H1 (cell line): ENCODE results near the gene KDM8. TPM values are rescaled to one million over a fixed set of nuclear protein-coding genes. Genes with fewer than 3 reads are reported as not detected.

ENCODE experiments used
- ATF2 ChIP-seq: IDR thresholded peaks from 2 replicates; pipeline ENCODE4 v1.6.1; 2012; ENCODE audit warnings: low read length, inconsistent platforms
- BCL11A ChIP-seq, 2 experiments: IDR thresholded peaks; one replicate each; pipeline ENCODE4 v1.6.1; 2011; ENCODE audit warnings: low read depth in 2 of 2, low read length in 2 of 2, mild to moderate bottlenecking in 2 of 2
- CBX8 ChIP-seq: fragments of 300-800, 300-1000 bp; sonication (generic); IDR thresholded peaks from 2 replicates; pipeline ENCODE4 v1.7.1; 2016; ENCODE audit warnings: low read depth, low read length, borderline replicate concordance
- CHD1 ChIP-seq: IDR thresholded peaks from 2 replicates; pipeline ENCODE4 v1.6.1; 2012; ENCODE audit warnings: low read depth, low read length, improper control_type of control experiment
- E2F6 ChIP-seq: IDR thresholded peaks from 2 replicates; pipeline ENCODE4 v1.6.1; 2012; ENCODE audit warnings: inconsistent platforms
- HDAC2 ChIP-seq, 2 experiments: fragments of 300-600 bp in 1 of 2; sonication (generic) in 1 of 2; IDR thresholded peaks; 2 replicates each; pipeline ENCODE4 v1.6.1; 2011 to 2012; ENCODE audit warnings: low read depth in 2 of 2, low read length in 2 of 2, mild to moderate bottlenecking in 2 of 2, moderate library complexity in 2 of 2, borderline replicate concordance in 1 of 2, inconsistent platforms in 1 of 2
- TAF7 ChIP-seq: optimal IDR thresholded peaks from 2 replicates; pipeline ENCODE3; 2011; ENCODE audit warnings: low read depth, mild to moderate bottlenecking, inconsistent platforms, low read length, moderate library complexity, borderline replicate concordance
- TCF12 ChIP-seq: IDR thresholded peaks from 2 replicates; pipeline ENCODE4 v1.6.1; 2011; ENCODE audit warnings: low read depth, mild to moderate bottlenecking, low read length
- polyA plus RNA-seq, 7 experiments: library from polyadenylated mRNA; depleted of rRNA in 3 of 7; stranded (reverse) in 5 of 7; unstranded in 2 of 7; fragments of >200 nt in 5 of 7; fragments of 200-250 nt in 2 of 7; gene quantifications; 1 replicate in 5 of 7; 2 replicates in 1 of 7; 4 replicates in 1 of 7; pipeline versions ENCODE4 v1.2.1 to v1.2.3, GENCODE V29; 2011 to 2013; ENCODE audit warnings: missing spikeins in 2 of 7, mixed read lengths in 2 of 7
- total RNA-seq: library from RNA; stranded (reverse); fragmentation: NEBNext Ultra II Directional; extraction: Animal tissue kit (Norgen Biotek cat#: 25700); gene quantifications from 2 replicates; pipeline ENCODE4 v1.2.1, GENCODE V29; 2021

The KDM8 gene
- total and polyA plus RNA-seq, 2 of the 8 experiments (the other 6 are each of a cell fraction or from before 2014, with no cell fraction given): 10.3 to 12.8 TPM

- TF ChIP-seq ATF2 (no peak), CHD1 (no peak), TAF7 (no peak), TCF12 (no peak), HDAC2 (IDR thresholded peaks at IDR 0.05; ENCODE audit: borderline replicate concordance in 1 of 2, low read depth in 2 of 2, low read length in 2 of 2) (no peak), BCL11A (IDR thresholded peaks at IDR 0.05; ENCODE audit: low read depth in 2 of 2, low read length in 2 of 2) (no peak), E2F6 (no peak), CBX8 (no peak)
These were observed 15.8 kb downstream of the KDM8 start (continued) for GRCh38 chr16:27219161-27219560.
